Adipocyte (in vitro differentiated cells): ENCODE data around the gene SLC35F3.
"Not testable (repeated sequence)": the region's sequence is repeated elsewhere in the genome, so short reads cannot be mapped to it uniquely, and the experiment has no call there.

Source experiments
- DNase-seq: peaks from one replicate; pipeline ENCODE4 v3.0.0-alpha.2; 2015; ENCODE audit warnings: low read depth
- H3K27me3 ChIP-seq: replicated peaks from 2 replicates; pipeline ENCODE4 v1.7.0; 2013; ENCODE audit warnings: mild to moderate bottlenecking, low read length, moderate library complexity; ENCODE audit not compliant: control insufficient read depth, insufficient read depth
- H3K36me3 ChIP-seq: 2 replicates; pipeline ENCODE4 v1.7.0; 2013; ENCODE audit warnings: low read length, mild to moderate bottlenecking, moderate library complexity; ENCODE audit not compliant: control insufficient read depth, insufficient read depth, severe bottlenecking
- H3K4me1 ChIP-seq: 2 replicates; pipeline ENCODE4 v1.7.0; 2013; ENCODE audit warnings: mild to moderate bottlenecking, low read length, moderate library complexity; ENCODE audit not compliant: control insufficient read depth, insufficient read depth
- H3K4me3 ChIP-seq: 2 replicates; pipeline ENCODE4 v1.7.0; 2013; ENCODE audit warnings: mild to moderate bottlenecking, low read length, moderate library complexity
- H3K9ac ChIP-seq: 2 replicates; pipeline ENCODE4 v1.7.0; 2013; ENCODE audit warnings: mild to moderate bottlenecking, low read length, moderate library complexity
- H3K9me3 ChIP-seq: 2 replicates; pipeline ENCODE4 v1.7.0; 2013; ENCODE audit warnings: mild to moderate bottlenecking, low read length, moderate library complexity; ENCODE audit not compliant: control insufficient read depth

The SLC35F3 gene

GRCh38 chr1:234199476-234200127 lies 295.1 kb downstream of the SLC35F3 start:
- Histone ChIP-seq H3K9ac (no peak overlapping the region), H3K4me1 (no peaks in the 10 kb centered on the region), H3K4me3 (no peak overlapping the region), H3K27me3 (peaks cover 3% of the 10 kb centered on the region), H3K9me3 (peaks cover 5% of the 10 kb centered on the region), H3K36me3 (no peaks in the 10 kb centered on the region)
- no peak for DNase-seq

GRCh38 chr1:234200566-234200965 lies 296.1 kb downstream of the SLC35F3 start:
- Histone ChIP-seq H3K9ac (no peak overlapping the region), H3K36me3 (no peaks in the 10 kb centered on the region), H3K27me3 (peaks cover 3% of the 10 kb centered on the region), H3K9me3 (peaks cover 3% of the 10 kb centered on the region), H3K4me1 (no peaks in the 10 kb centered on the region), H3K4me3 (no peak overlapping the region)
- no peak for DNase-seq

- Histone ChIP-seq H3K27me3 (peaks cover 3% of the 10 kb centered on the region), H3K4me1 (no peaks in the 10 kb centered on the region), H3K9ac (no peak overlapping the region), H3K4me3 (no peak overlapping the region), H3K9me3 (peaks cover 3% of the 10 kb centered on the region), H3K36me3 (no peaks in the 10 kb centered on the region)
- DNase-seq: no peak
Measured at GRCh38 chr1:234201600-234201999, 297.1 kb downstream of the SLC35F3 start.

- Histone ChIP-seq H3K9ac (no peak overlapping the region), H3K4me1 (no peaks in the 10 kb centered on the region), H3K9me3 (no peaks in the 10 kb centered on the region), H3K4me3 (no peak overlapping the region), H3K36me3 (no peaks in the 10 kb centered on the region), H3K27me3 (peaks cover 3% of the 10 kb centered on the region)
- no peak for DNase-seq
Measured at GRCh38 chr1:234205966-234206365, 301.5 kb downstream of the SLC35F3 start.

- H3K27me3 ChIP-seq: peaks cover 3% of the 10 kb centered on the region
- DNase-seq: peak; percentile 47
- H3K36me3 ChIP-seq: no peaks in the 10 kb centered on the region
- no peak overlapping the region for H3K9ac ChIP-seq
- no peaks in the 10 kb centered on the region for H3K4me1 ChIP-seq
- no peak overlapping the region for H3K4me3 ChIP-seq
- no peaks in the 10 kb centered on the region for H3K9me3 ChIP-seq
Measured at GRCh38 chr1:234206651-234207284, 302.3 kb downstream of the SLC35F3 start.

- Histone ChIP-seq H3K4me1 (no peaks in the 10 kb centered on the region), H3K4me3 (no peak overlapping the region), H3K9ac (no peak overlapping the region), H3K36me3 (no peaks in the 10 kb centered on the region), H3K9me3 (no peaks in the 10 kb centered on the region), H3K27me3 (peaks cover 4% of the 10 kb centered on the region)
- no peak for DNase-seq
Measured at GRCh38 chr1:234208351-234208750, 303.9 kb downstream of the SLC35F3 start.

GRCh38 chr1:234208791-234209190 lies 304.3 kb downstream of the SLC35F3 start:
- no peak overlapping the region for H3K9ac ChIP-seq
- H3K4me3 ChIP-seq: no peak overlapping the region
- no peaks in the 10 kb centered on the region for H3K36me3 ChIP-seq
- no peaks in the 10 kb centered on the region for H3K9me3 ChIP-seq
- no peak for DNase-seq
- peaks cover 4% of the 10 kb centered on the region for H3K27me3 ChIP-seq
- no peaks in the 10 kb centered on the region for H3K4me1 ChIP-seq

- not testable (repeated sequence) for H3K4me1 ChIP-seq, DNase-seq, H3K9ac ChIP-seq, H3K36me3 ChIP-seq, H3K4me3 ChIP-seq, H3K9me3 ChIP-seq
- peaks cover 14% of the 10 kb centered on the region for H3K27me3 ChIP-seq
Measured at GRCh38 chr1:234210429-234210828, 306.0 kb downstream of the SLC35F3 start.

- H3K9me3 ChIP-seq, H3K4me3 ChIP-seq, DNase-seq, H3K36me3 ChIP-seq, H3K9ac ChIP-seq, H3K4me1 ChIP-seq: not testable (repeated sequence)
- peaks cover 23% of the 10 kb centered on the region for H3K27me3 ChIP-seq
Measured at GRCh38 chr1:234211855-234212254, 307.4 kb downstream of the SLC35F3 start.

GRCh38 chr1:234212764-234213657 lies 308.5 kb downstream of the SLC35F3 start:
- Histone ChIP-seq H3K4me3 (no peak overlapping the region), H3K4me1 (no peaks in the 10 kb centered on the region)
- no peak for DNase-seq

GRCh38 chr1:234213658-234214128 lies 309.2 kb downstream of the SLC35F3 start:
- DNase-seq: no peak
- Histone ChIP-seq H3K4me3 (no peak overlapping the region), H3K36me3 (no peaks in the 10 kb centered on the region), H3K4me1 (no peaks in the 10 kb centered on the region), H3K27me3 (peaks cover 23% of the 10 kb centered on the region), H3K9ac (no peak overlapping the region), H3K9me3 (no peaks in the 10 kb centered on the region)

More at GRCh38 chr1:234212764-234213657, 308.5 kb downstream of the SLC35F3 start:
- H3K36me3 ChIP-seq: no peaks in the 10 kb centered on the region
- no peaks in the 10 kb centered on the region for H3K9me3 ChIP-seq
- H3K27me3 ChIP-seq: peaks cover 23% of the 10 kb centered on the region
- H3K9ac ChIP-seq: no peak overlapping the region
